Measurements from ENCODE around the gene SNTB2. TPM values are rescaled to one million over a fixed set of nuclear protein-coding genes. Genes with fewer than 3 reads are reported as not detected.

SNTB2 gene
- total RNA-seq, 4 donors from 2014 or later, result 39.1 to 137 (median 43.0) TPM

GRCh38 chr16:69273009-69273408 lies 86.0 kb downstream of the SNTB2 start:
- WGBS, 2 donors (ENCODE audit: low coverage in 1 of 2), result 39 to 40% methylated on average over 4 of the region's 4 CpGs
- Histone ChIP-seq H3K4me3 (no peak overlapping the region), H3K27me3 (no peaks in the 10 kb centered on the region), H3K36me3 (peaks cover 0 to 37% of the 10 kb centered on the region in 2 donors), H3K9me3 (no peaks in the 10 kb centered on the region), H3K4me1 (peaks cover 6 to 44% (median 9%) of the 10 kb centered on the region in 3 donors), H3K27ac (no peak overlapping the region)
- no peak for TF ChIP-seq POLR2A (IDR thresholded peaks at IDR 0.05)
- no peak for TF ChIP-seq POLR2AphosphoS5 (IDR thresholded peaks at IDR 0.05)
- TF ChIP-seq, protein P1, sequence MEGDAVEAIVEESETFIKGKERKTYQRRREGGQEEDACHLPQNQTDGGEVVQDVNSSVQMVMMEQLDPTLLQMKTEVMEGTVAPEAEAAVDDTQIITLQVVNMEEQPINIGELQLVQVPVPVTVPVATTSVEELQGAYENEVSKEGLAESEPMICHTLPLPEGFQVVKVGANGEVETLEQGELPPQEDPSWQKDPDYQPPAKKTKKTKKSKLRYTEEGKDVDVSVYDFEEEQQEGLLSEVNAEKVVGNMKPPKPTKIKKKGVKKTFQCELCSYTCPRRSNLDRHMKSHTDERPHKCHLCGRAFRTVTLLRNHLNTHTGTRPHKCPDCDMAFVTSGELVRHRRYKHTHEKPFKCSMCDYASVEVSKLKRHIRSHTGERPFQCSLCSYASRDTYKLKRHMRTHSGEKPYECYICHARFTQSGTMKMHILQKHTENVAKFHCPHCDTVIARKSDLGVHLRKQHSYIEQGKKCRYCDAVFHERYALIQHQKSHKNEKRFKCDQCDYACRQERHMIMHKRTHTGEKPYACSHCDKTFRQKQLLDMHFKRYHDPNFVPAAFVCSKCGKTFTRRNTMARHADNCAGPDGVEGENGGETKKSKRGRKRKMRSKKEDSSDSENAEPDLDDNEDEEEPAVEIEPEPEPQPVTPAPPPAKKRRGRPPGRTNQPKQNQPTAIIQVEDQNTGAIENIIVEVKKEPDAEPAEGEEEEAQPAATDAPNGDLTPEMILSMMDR (IDR thresholded peaks at IDR 0.05), result no peak
- TF ChIP-seq EP300 (IDR thresholded peaks at IDR 0.05), result no peak
- no peak for ATAC-seq

DNA sequence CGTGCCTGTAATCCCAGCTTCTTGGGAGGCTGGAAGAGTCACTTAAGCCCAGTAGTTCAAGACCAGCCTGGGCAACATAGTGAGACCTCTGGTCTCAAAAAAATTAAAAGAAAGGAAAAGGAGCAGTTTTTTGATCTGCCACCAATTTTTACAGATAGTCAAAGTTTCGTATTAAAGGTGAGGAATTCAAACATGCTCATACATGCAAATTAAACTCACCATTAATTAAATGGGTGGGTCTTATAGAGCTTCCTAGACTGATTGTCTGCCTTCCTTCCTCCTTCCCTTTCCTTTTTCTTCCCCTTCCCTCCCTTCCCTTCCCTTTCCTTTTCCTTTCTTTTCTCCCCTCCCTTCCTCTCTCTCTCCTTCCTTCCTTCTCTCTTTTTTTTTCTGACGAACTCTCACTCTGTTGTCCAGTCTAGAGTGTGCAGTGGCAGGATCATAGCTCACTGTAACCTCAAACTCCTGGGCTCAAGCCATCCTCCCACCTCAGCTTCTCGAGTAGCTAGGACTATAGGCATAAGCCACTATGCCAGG lies 87.8 kb downstream of the SNTB2 start:
- TF ChIP-seq EP300 (IDR thresholded peaks at IDR 0.05) (no peak), POLR2A (IDR thresholded peaks at IDR 0.05) (no peak), POLR2AphosphoS5 (IDR thresholded peaks at IDR 0.05) (no peak)
- TF ChIP-seq, protein P1 (IDR thresholded peaks at IDR 0.05), result no peak
- no peak overlapping the region for H3K4me3 ChIP-seq
- H3K36me3 ChIP-seq, result peaks cover 0 to 33% of the 10 kb centered on the region in 2 donors
- H3K4me1 ChIP-seq, result peaks cover 6 to 46% (median 9%) of the 10 kb centered on the region in 3 donors
- H3K27me3 ChIP-seq, result no peaks in the 10 kb centered on the region
- ATAC-seq, result no peak
- H3K9me3 ChIP-seq, result no peaks in the 10 kb centered on the region
- 70 to 75% methylated on average over 3 to 4 of the region's 4 CpGs for WGBS, 2 donors (ENCODE audit: low coverage in 1 of 2)
- H3K27ac ChIP-seq, result peak overlapping the region in 3 of 4 donors; percentile 39 to 64 (median 51)

DNA sequence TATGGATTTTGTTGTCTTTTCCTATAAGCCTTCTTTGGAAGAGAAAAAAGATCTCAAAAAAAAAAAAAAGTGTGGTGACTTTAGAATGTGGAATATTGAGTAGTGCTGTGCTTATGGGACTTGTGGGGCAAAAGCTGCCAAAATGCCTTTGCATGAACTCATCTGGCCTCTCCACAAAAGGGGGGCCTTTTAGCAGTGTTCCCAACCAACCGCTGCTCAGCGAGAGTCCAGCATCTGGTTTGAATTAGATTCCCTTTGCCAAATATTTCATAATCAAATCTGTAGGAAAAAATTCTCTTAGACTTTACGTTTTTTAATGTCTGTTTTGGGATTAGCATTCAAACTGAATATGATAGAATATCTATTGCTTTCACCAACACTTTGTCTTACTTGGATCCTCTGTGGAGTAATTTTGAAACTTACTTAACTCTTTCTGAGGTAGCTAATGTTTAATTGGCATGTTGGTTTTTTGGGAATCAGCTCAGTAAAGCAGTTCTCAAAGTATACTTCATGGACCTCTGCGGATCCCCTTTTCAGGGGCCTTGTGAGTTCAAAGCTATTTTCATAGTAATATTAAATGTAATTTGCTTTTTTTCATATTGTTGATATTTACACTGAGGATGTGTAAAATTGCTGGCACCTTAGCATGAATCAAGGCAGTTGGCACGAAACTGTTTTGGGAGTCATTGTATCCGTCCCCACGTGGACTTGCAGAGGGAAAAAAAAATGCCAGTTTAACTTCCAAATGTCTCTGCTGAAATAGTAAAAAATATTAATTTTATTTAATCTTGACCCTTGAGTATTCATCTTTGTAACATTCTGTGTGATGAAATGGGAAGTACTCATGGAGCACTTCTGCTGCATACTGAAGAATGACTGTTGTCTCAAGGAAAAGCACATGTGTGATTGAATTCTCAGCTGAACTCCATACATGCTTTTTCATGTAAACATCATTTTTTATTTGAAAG lies 89.5 kb downstream of the SNTB2 start:
- ATAC-seq, result peak; percentile 97
- Histone ChIP-seq H3K27ac (peak overlapping the region; percentile 31 to 64 (median 49)), H3K27me3 (no peaks in the 10 kb centered on the region), H3K9me3 (no peaks in the 10 kb centered on the region), H3K36me3 (peaks cover 0 to 18% of the 10 kb centered on the region in 2 donors), H3K4me1 (peaks cover 6 to 39% (median 9%) of the 10 kb centered on the region in 3 donors), H3K4me3 (no peak overlapping the region)
- TF ChIP-seq, protein P1 (IDR thresholded peaks at IDR 0.05), result no peak
- peak; percentile 73 for TF ChIP-seq POLR2AphosphoS5 (IDR thresholded peaks at IDR 0.05)
- whole genome bisulfite sequencing, 2 donors (ENCODE audit: low coverage in 1 of 2), result 13 to 16% methylated on average over 7 of the region's 7 CpGs

DNA sequence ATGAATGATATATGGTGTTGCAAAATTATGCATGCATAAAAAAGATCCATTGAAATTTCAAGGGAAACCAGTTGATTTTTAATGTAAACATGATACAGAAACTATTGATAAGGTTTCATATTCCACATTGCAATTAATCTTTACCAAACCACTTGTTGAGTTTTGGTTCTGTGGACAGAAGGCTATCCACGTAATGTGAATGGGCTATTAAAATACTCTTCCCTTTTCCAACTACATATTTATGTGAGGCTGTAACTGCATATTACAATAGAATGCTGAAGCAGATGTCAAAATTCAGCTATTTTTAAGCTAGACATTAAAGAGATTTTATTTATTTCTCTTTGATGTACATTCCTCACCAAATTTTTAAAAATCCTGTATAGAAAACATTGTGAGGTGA lies 90.4 kb downstream of the SNTB2 start:
- WGBS, 2 donors (ENCODE audit: low coverage in 1 of 2), result 30 to 31% methylated on average over 1 of the region's 1 CpG
- TF ChIP-seq POLR2A (IDR thresholded peaks at IDR 0.05) (no peak), POLR2AphosphoS5 (IDR thresholded peaks at IDR 0.05) (no peak), EP300 (IDR thresholded peaks at IDR 0.05) (no peak)
- TF ChIP-seq, protein P1 (IDR thresholded peaks at IDR 0.05), result no peak

More for the DNA sequence above, 90.4 kb downstream of the SNTB2 start:
- ATAC-seq, result no peak
- no peaks in the 10 kb centered on the region for H3K27me3 ChIP-seq
- no peak overlapping the region for H3K4me3 ChIP-seq
- H3K27ac ChIP-seq, result peak overlapping the region in 1 of 4 donors; percentile 11
- H3K36me3 ChIP-seq, result peaks cover 0 to 9% of the 10 kb centered on the region in 2 donors
- peaks cover 6 to 39% (median 9%) of the 10 kb centered on the region in 3 donors for H3K4me1 ChIP-seq
- H3K9me3 ChIP-seq, result no peaks in the 10 kb centered on the region
